ENCODE data around the gene RNLS. TPM values are rescaled to one million over a fixed set of nuclear protein-coding genes. Genes with fewer than 3 reads are reported as not detected.

RNLS gene
- total RNA-seq, 1 experiment from 2014 or later: 11.4 TPM

GRCh38 chr10:88428976-88429375, 154.1 kb downstream of the RNLS start:
- no peak for TF ChIP-seq TCF7L2 (IDR thresholded peaks at IDR 0.05; ENCODE audit: low read depth, low read length)
- TF ChIP-seq REST (IDR thresholded peaks at IDR 0.05; ENCODE audit: insufficient read depth in 1 of 2, low read depth in 2 of 2, low read length in 1 of 2): no peak
- no peak for TF ChIP-seq CTCF (IDR thresholded peaks at IDR 0.05)
- no peak for TF ChIP-seq POLR2AphosphoS5 (IDR thresholded peaks at IDR 0.05; ENCODE audit: low read depth, low read length)
- TF ChIP-seq SIN3A (IDR thresholded peaks at IDR 0.05; ENCODE audit: borderline replicate concordance, insufficient read depth, low read depth, low read length): no peak
- no peak for ATAC-seq
- Histone ChIP-seq H3K36me3 (ENCODE audit: control insufficient read depth, insufficient read depth, low read length) (no peaks in the 10 kb centered on the region), H3K4me1 (ENCODE audit: control insufficient read depth, insufficient read depth, low read length) (no peaks in the 10 kb centered on the region), H3K9me3 (ENCODE audit: control insufficient read depth, insufficient read depth, low read depth, low read length) (no peaks in the 10 kb centered on the region), H3K27me3 (ENCODE audit: control insufficient read depth, insufficient read depth, low read length) (no peaks in the 10 kb centered on the region), H3K4me3 (ENCODE audit: low read depth in 2 of 2, low read length in 2 of 2) (no peak overlapping the region), H3K27ac (ENCODE audit: low read length) (no peak overlapping the region)
- POLR2A ChIA-PET: no interaction called here
- in situ Hi-C loops (cut with HindIII; ENCODE audit: low pct_unique_long_range_greater_than_20kb, low sequenced_read_pairs): no loop called here
- BruUV-seq (replicated peaks): no TSS peak
- CTCF ChIA-PET: no interaction called here
- no peak for DNase-seq (ENCODE audit: low read depth, low spot score)
- intact Hi-C loops (cut with micrococcal nuclease; ENCODE audit: unreplicated experiment): no loop called here

- POLR2A ChIA-PET: no interaction called here
- ATAC-seq: peak; percentile 72; the same call in 1 of the 2 replicates
Observed at GRCh38 chr10:88428442-88428841, 154.7 kb downstream of the RNLS start.

More at GRCh38 chr10:88428442-88428841, 154.7 kb downstream of the RNLS start:
- CTCF ChIA-PET: no interaction called here
- no peaks in the 10 kb centered on the region for H3K9me3 ChIP-seq (ENCODE audit: control insufficient read depth, insufficient read depth, low read depth, low read length)
- H3K27ac ChIP-seq (ENCODE audit: low read length): no peak overlapping the region
- H3K27me3 ChIP-seq (ENCODE audit: control insufficient read depth, insufficient read depth, low read length): no peaks in the 10 kb centered on the region
- peak; percentile 70 for TF ChIP-seq TCF7L2 (IDR thresholded peaks at IDR 0.05; ENCODE audit: low read depth, low read length)
- TF ChIP-seq REST (IDR thresholded peaks at IDR 0.05; ENCODE audit: insufficient read depth in 1 of 2, low read depth in 2 of 2, low read length in 1 of 2): no peak
- no peak for TF ChIP-seq CTCF (IDR thresholded peaks at IDR 0.05)
- DNase-seq (ENCODE audit: low read depth, low spot score): no peak
- no peaks in the 10 kb centered on the region for H3K4me1 ChIP-seq (ENCODE audit: control insufficient read depth, insufficient read depth, low read length)
- H3K4me3 ChIP-seq (ENCODE audit: low read depth in 2 of 2, low read length in 2 of 2): no peak overlapping the region
- H3K36me3 ChIP-seq (ENCODE audit: control insufficient read depth, insufficient read depth, low read length): no peaks in the 10 kb centered on the region
- no TSS peak for BruUV-seq (replicated peaks)
- intact Hi-C loops (cut with micrococcal nuclease; ENCODE audit: unreplicated experiment) (no loop called here), in situ Hi-C loops (cut with HindIII; ENCODE audit: low pct_unique_long_range_greater_than_20kb, low sequenced_read_pairs) (no loop called here)

All from Panc1 (cell line).